Measurements from ENCODE around the gene CASQ1.
A peak's percentile ranks its signal among the peaks of the same experiment; 100 is the strongest.

The CASQ1 gene

GRCh38 chr1:160243767-160244166 is 53.4 kb downstream of the CASQ1 start:
- H3K9me3 Mint-ChIP-seq: no peaks in the 10 kb centered on the region
- peak overlapping the region in 1 of 3 experiments; percentile 55 for H3K27ac Mint-ChIP-seq
- no peaks in the 10 kb centered on the region for H3K27me3 Mint-ChIP-seq (ENCODE audit: low read depth)
- H3K4me3 Mint-ChIP-seq: no peak overlapping the region
- no peak for TF ChIP-seq CTCF (IDR thresholded peaks at IDR 0.05; ENCODE audit: unreplicated experiment in 3 of 3)
- peaks cover 43% of the 10 kb centered on the region for H3K36me3 Mint-ChIP-seq (ENCODE audit: low read depth)
- H3K4me1 Mint-ChIP-seq: peaks cover 31% of the 10 kb centered on the region

GRCh38 chr1:160244209-160244608 is 53.8 kb downstream of the CASQ1 start:
- H3K27me3 Mint-ChIP-seq (ENCODE audit: low read depth): no peaks in the 10 kb centered on the region
- peaks cover 40% of the 10 kb centered on the region for H3K36me3 Mint-ChIP-seq (ENCODE audit: low read depth)
- TF ChIP-seq CTCF (IDR thresholded peaks at IDR 0.05; ENCODE audit: unreplicated experiment in 3 of 3): no peak
- H3K27ac Mint-ChIP-seq: peak overlapping the region in 1 of 3 experiments; percentile 55
- no peaks in the 10 kb centered on the region for H3K9me3 Mint-ChIP-seq
- no peak overlapping the region for H3K4me3 Mint-ChIP-seq
- peaks cover 31% of the 10 kb centered on the region for H3K4me1 Mint-ChIP-seq

- Mint-ChIP-seq H3K36me3 (ENCODE audit: low read depth) (peaks cover 33% of the 10 kb centered on the region), H3K4me3 (no peak overlapping the region), H3K27ac (peak overlapping the region; percentile 17 to 55 (median 31)), H3K4me1 (peaks cover 31% of the 10 kb centered on the region), H3K9me3 (no peaks in the 10 kb centered on the region), H3K27me3 (ENCODE audit: low read depth) (no peaks in the 10 kb centered on the region)
- no peak for TF ChIP-seq CTCF (IDR thresholded peaks at IDR 0.05; ENCODE audit: unreplicated experiment in 3 of 3)
These were observed 55.1 kb downstream of the CASQ1 start for GRCh38 chr1:160245434-160245833.

- Mint-ChIP-seq H3K4me1 (peaks cover 46% of the 10 kb centered on the region), H3K36me3 (ENCODE audit: low read depth) (peaks cover 33% of the 10 kb centered on the region), H3K27ac (peak overlapping the region; percentile 87 to 94 (median 89)), H3K27me3 (ENCODE audit: low read depth) (no peaks in the 10 kb centered on the region), H3K4me3 (peak overlapping the region in 1 of 3 experiments; percentile 19), H3K9me3 (no peaks in the 10 kb centered on the region)
- no peak for TF ChIP-seq CTCF (IDR thresholded peaks at IDR 0.05; ENCODE audit: unreplicated experiment in 3 of 3)
These were observed 56.7 kb downstream of the CASQ1 start for GRCh38 chr1:160247053-160247452.

GRCh38 chr1:160251011-160251410 is 60.6 kb downstream of the CASQ1 start:
- peak overlapping the region in 2 of 3 experiments; percentile 54 to 65 for H3K27ac Mint-ChIP-seq
- TF ChIP-seq CTCF (IDR thresholded peaks at IDR 0.05; ENCODE audit: unreplicated experiment in 3 of 3): no peak
- peaks cover 28% of the 10 kb centered on the region for H3K36me3 Mint-ChIP-seq (ENCODE audit: low read depth)
- H3K4me3 Mint-ChIP-seq: no peak overlapping the region
- H3K4me1 Mint-ChIP-seq: peaks cover 36% of the 10 kb centered on the region
- H3K27me3 Mint-ChIP-seq (ENCODE audit: low read depth): no peaks in the 10 kb centered on the region
- no peaks in the 10 kb centered on the region for H3K9me3 Mint-ChIP-seq
